SK-N-MC (cell line): ENCODE results near the gene MEMO1.

Experiments used
- EZH2 ChIP-seq: fragments of 200-600 bp; sonication (generic); IDR thresholded peaks from one replicate; pipeline ENCODE4 v1.6.1; 2017; ENCODE audit warnings: antibody characterized with exemption
- POLR2AphosphoS5 ChIP-seq: IDR thresholded peaks from 2 replicates; pipeline ENCODE4 v1.6.1; 2012; ENCODE audit warnings: mild to moderate bottlenecking, low read depth, low read length, borderline replicate concordance

- TF ChIP-seq POLR2AphosphoS5 (no peak), EZH2 (no peak)
Observed at GRCh38 chr2:31894656-31895055, 116.2 kb downstream of the MEMO1 start.
